ENCODE results near the gene SHISA4.

Gene SHISA4

GRCh38 chr1:201905234-201905890 is 16.7 kb downstream of the SHISA4 start:
- Histone ChIP-seq H3K36me3 (ENCODE audit: insufficient read depth, low read length) (no peaks in the 10 kb centered on the region), H3K4me2 (ENCODE audit: insufficient read depth, low read length) (no peak overlapping the region), H3K27me3 (ENCODE audit: insufficient read depth, low read length, poor library complexity) (peaks cover 12% of the 10 kb centered on the region), H3K9me3 (ENCODE audit: insufficient read depth, low read length, severe bottlenecking) (no peaks in the 10 kb centered on the region), H3K4me1 (ENCODE audit: insufficient read depth, low read length) (no peaks in the 10 kb centered on the region), H3K79me2 (ENCODE audit: insufficient read depth, low read length) (no peaks in the 10 kb centered on the region), H3K9ac (ENCODE audit: low read depth, low read length) (no peak overlapping the region), H2AFZ (ENCODE audit: low read depth, low read length) (no peak overlapping the region), H4K20me1 (ENCODE audit: insufficient read depth, low read length) (no peaks in the 10 kb centered on the region), H3K4me3 (ENCODE audit: low read depth in 1 of 2, low read length in 2 of 2) (no peak overlapping the region), H3K27ac (ENCODE audit: low read length) (no peak overlapping the region)
- no peak for ATAC-seq (ENCODE audit: insufficient read depth, low read depth)
- TF ChIP-seq, protein P1, sequence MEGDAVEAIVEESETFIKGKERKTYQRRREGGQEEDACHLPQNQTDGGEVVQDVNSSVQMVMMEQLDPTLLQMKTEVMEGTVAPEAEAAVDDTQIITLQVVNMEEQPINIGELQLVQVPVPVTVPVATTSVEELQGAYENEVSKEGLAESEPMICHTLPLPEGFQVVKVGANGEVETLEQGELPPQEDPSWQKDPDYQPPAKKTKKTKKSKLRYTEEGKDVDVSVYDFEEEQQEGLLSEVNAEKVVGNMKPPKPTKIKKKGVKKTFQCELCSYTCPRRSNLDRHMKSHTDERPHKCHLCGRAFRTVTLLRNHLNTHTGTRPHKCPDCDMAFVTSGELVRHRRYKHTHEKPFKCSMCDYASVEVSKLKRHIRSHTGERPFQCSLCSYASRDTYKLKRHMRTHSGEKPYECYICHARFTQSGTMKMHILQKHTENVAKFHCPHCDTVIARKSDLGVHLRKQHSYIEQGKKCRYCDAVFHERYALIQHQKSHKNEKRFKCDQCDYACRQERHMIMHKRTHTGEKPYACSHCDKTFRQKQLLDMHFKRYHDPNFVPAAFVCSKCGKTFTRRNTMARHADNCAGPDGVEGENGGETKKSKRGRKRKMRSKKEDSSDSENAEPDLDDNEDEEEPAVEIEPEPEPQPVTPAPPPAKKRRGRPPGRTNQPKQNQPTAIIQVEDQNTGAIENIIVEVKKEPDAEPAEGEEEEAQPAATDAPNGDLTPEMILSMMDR (IDR thresholded peaks at IDR 0.05; ENCODE audit: borderline replicate concordance, extremely low read depth, low read length, poor library complexity, severe bottlenecking), result no peak
- TF ChIP-seq EZH2 (IDR thresholded peaks at IDR 0.05; ENCODE audit: borderline replicate concordance, low read depth, low read length, severe bottlenecking), result no peak
- DNase-seq, result no peak

DNA sequence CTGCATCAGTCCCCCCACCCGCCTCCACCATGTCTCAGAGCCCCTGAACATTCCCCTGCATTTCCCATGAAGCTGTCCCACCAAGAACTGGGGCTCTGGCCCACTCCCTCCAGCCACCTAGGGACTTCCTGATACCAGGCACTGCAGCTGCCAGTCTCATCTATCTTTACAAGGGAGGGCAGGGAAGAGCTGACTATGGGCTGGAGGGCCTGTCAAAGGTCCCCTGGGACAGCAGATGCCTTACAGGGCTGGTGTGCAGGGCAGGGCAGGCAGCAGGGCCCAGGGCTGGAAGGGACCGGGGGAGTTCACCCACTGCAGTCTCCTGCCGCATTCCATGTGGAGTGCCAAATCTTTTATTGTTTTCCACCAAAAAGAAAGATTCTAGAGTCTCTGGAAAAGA is 17.6 kb downstream of the SHISA4 start:
- no peaks in the 10 kb centered on the region for H3K79me2 ChIP-seq (ENCODE audit: insufficient read depth, low read length)
- no peak overlapping the region for H2AFZ ChIP-seq (ENCODE audit: low read depth, low read length)
- ATAC-seq (ENCODE audit: insufficient read depth, low read depth) (no peak), DNase-seq (no peak)
- H3K9me3 ChIP-seq (ENCODE audit: insufficient read depth, low read length, severe bottlenecking), result no peaks in the 10 kb centered on the region
- no peak overlapping the region for H3K27ac ChIP-seq (ENCODE audit: low read length)
- H3K4me2 ChIP-seq (ENCODE audit: insufficient read depth, low read length), result no peak overlapping the region
- no peaks in the 10 kb centered on the region for H3K4me1 ChIP-seq (ENCODE audit: insufficient read depth, low read length)
- no peak overlapping the region for H3K4me3 ChIP-seq (ENCODE audit: low read depth in 1 of 2, low read length in 2 of 2)
- no peaks in the 10 kb centered on the region for H3K36me3 ChIP-seq (ENCODE audit: insufficient read depth, low read length)
- TF ChIP-seq EZH2 (IDR thresholded peaks at IDR 0.05; ENCODE audit: borderline replicate concordance, low read depth, low read length, severe bottlenecking), result no peak
- TF ChIP-seq, protein P1 (IDR thresholded peaks at IDR 0.05; ENCODE audit: borderline replicate concordance, extremely low read depth, low read length, poor library complexity, severe bottlenecking), result no peak
- H3K9ac ChIP-seq (ENCODE audit: low read depth, low read length), result no peak overlapping the region
- H3K27me3 ChIP-seq (ENCODE audit: insufficient read depth, low read length, poor library complexity), result peaks cover 12% of the 10 kb centered on the region
- no peaks in the 10 kb centered on the region for H4K20me1 ChIP-seq (ENCODE audit: insufficient read depth, low read length)

GRCh38 chr1:201907621-201908020 is 18.9 kb downstream of the SHISA4 start:
- Histone ChIP-seq H3K79me2 (ENCODE audit: insufficient read depth, low read length) (no peaks in the 10 kb centered on the region), H3K4me3 (ENCODE audit: low read depth in 1 of 2, low read length in 2 of 2) (no peak overlapping the region), H3K9ac (ENCODE audit: low read depth, low read length) (no peak overlapping the region), H3K27ac (ENCODE audit: low read length) (no peak overlapping the region), H3K4me1 (ENCODE audit: insufficient read depth, low read length) (no peaks in the 10 kb centered on the region), H3K36me3 (ENCODE audit: insufficient read depth, low read length) (no peaks in the 10 kb centered on the region), H2AFZ (ENCODE audit: low read depth, low read length) (no peak overlapping the region), H4K20me1 (ENCODE audit: insufficient read depth, low read length) (peaks cover 6% of the 10 kb centered on the region; the same call in 1 of the 2 replicates), H3K4me2 (ENCODE audit: insufficient read depth, low read length) (no peak overlapping the region), H3K9me3 (ENCODE audit: insufficient read depth, low read length, severe bottlenecking) (no peaks in the 10 kb centered on the region), H3K27me3 (ENCODE audit: insufficient read depth, low read length, poor library complexity) (peaks cover 16% of the 10 kb centered on the region)
- DNase-seq, result no peak
- TF ChIP-seq, protein P1 (IDR thresholded peaks at IDR 0.05; ENCODE audit: borderline replicate concordance, extremely low read depth, low read length, poor library complexity, severe bottlenecking), result no peak
- no peak for TF ChIP-seq EZH2 (IDR thresholded peaks at IDR 0.05; ENCODE audit: borderline replicate concordance, low read depth, low read length, severe bottlenecking)
- ATAC-seq (ENCODE audit: insufficient read depth, low read depth), result no peak

Measured in DND-41 (cell line).